GM12892 (cell line): Measurements from ENCODE around the gene MGMT.

Source experiments
- DNase-seq: peaks from one replicate; pipeline ENCODE4 v3.0.0; 2011; ENCODE audit not compliant: insufficient read length
- FAIRE-seq: peaks from 2 replicates; lab custom pipeline; 2011; peaks lifted over from hg19 to GRCh38; lab: Jason Lieb, UNC
- POLR2A ChIP-seq: IDR thresholded peaks from 2 replicates; pipeline ENCODE4 v1.6.1; 2011; ENCODE audit warnings: low read depth, low read length, control low read depth
- POLR2AphosphoS5 ChIP-seq: IDR thresholded peaks from 2 replicates; pipeline ENCODE4 v1.6.1; 2011; ENCODE audit warnings: low read depth, low read length, control low read depth
- TAF1 ChIP-seq: IDR thresholded peaks from 2 replicates; pipeline ENCODE4 v1.6.1; 2011; ENCODE audit warnings: low read depth, mild to moderate bottlenecking, control low read depth, low read length, borderline replicate concordance

The MGMT gene

DNA sequence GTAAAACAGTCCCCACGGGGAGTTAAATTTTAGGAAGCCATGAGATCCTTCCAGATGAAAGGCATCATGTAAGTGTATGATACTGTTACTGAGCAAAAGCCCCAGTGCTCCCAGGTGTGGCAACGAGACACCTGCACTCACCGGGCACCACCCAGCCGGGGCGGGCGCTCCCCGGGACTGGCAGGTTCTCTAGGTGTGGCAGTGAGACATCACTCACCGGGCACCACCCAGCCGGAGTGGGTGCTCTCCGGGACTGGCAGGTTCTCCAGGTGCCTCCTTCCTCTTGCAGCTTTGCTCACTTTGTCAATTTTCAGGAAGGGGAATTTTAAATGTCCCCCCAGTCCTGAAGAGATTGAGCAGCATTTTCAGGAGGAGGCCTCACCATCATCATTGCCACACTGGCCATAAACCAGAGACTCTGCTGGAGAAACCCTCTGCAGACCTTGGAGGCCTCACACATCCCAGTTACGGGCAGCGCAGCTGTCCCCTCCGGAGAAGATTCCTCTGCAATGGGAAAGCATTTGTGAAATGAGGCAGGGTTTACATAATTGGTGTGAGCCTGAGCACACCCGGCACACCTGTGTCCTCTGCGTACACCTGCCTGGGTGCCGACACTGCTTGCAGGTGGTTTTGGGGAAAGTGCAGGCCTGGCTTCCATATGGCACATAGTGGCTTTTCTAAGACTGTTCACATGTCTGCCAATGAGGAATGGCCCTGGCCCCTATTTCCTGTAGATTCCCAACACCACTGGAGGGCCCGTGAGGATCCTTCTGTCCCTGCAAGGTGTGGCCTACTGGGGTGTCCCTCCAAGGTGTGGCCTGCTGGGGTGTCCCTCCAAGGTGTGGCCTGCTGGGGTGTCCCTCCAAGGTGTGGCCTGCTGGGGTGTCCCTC, 305.7 kb downstream of the MGMT start:
- DNase-seq (no peak), FAIRE-seq (no peak)
- TF ChIP-seq POLR2A (no peak), POLR2AphosphoS5 (no peak), TAF1 (no peak)

DNA sequence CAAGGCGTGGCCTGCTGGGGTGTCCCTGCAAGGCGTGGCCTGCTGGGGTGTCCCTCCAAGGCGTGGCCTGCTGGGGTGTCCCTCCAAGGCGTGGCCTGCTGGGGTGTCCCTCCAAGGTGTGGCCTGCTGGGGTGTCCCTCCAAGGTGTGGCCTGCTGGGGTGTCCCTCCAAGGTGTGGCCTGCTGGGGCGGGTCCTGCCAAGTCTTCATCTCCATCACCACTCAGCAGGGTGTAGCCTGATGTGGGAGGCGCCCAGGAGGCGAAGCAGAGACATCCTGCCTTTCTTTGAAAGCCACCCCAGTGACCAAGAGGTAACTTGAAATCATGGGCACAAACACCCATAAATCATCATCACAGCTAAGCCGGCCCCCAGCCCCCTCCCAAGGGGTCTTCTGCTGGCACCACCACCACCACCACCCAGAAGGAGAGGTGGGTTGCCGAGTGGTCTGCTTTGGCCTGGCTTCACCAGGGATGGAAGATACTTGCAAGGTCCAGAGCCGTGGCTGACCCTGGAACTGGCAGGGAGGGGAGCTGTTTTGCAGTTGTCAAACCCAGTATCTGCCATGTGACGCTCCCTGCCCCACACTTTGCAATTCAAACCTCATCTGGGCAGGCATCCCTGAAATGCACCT, 306.4 kb downstream of the MGMT start:
- DNase-seq (no peak), FAIRE-seq (no peak)
- TF ChIP-seq TAF1 = no peak
- no peak for TF ChIP-seq POLR2A
- TF ChIP-seq POLR2AphosphoS5 = no peak

DNA sequence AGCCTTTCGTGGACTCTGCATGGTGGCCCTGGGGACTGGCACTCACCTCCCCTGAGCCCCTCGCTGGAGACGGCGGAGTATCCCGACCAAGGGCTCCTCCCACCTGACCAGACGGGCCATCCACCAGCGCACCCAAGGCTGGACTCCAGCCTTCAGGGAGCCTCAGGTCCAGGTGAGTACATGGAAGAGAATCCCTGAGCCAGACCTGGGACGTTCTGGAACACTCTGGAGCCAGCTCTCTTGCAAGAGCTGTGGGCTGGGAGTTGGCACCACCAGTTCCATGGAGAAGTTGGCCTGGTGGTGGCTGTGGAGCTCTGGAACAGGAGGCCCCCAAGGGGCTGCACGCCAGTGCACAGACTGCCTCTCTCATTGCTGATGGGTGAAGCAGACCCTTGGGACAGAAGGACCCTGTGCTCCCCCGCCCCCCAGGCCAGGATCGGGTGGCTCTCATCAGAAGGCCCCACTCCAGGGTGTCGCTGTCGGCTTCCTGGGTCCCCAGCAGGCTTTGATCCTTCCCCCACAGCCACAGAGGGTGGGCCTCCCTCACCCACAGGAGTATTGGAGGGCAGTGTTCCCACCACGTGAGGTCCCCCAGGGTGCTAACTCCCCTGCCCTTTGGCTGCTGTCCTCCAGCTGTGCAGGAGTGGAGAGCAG, 307.2 kb downstream of the MGMT start:
- no peak for TF ChIP-seq POLR2A
- TF ChIP-seq POLR2AphosphoS5 = no peak
- no peak for TF ChIP-seq TAF1
- DNase-seq (no peak), FAIRE-seq (no peak)

DNA sequence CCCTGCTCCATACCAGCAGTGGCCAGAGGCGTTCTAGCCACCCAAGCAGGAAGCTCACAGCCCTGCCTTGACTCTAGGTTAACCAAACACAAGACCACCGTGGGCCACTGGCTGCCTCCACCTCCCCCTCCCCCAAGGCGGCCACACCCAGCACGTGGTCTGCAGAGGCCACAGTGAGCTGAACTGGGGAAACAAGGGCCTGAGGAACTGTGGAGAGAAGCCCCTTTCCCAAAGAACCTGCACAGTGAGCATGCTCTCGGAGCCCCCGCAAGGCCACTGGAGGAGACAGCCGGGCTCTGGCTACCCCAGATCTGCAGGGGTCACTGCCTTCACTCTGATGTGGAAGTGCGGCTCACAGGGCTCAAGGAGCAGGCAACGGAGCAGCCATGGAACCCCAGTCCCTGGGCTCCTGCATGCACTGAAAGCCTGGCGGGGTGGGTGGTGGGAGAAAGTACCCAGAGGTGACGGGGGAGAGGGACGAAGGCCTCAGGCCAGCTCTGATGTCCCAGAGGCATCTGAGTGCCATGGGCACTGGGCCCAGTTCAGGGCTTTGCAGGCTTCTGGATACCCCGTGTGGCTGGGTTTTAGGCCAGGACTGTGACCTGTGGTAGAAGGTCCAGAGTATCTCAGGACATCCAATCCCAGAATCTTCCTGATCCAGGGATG, 307.8 kb downstream of the MGMT start:
- FAIRE-seq (no peak), DNase-seq (no peak)
- TF ChIP-seq POLR2AphosphoS5 (no peak), TAF1 (no peak), POLR2A (no peak)

DNA sequence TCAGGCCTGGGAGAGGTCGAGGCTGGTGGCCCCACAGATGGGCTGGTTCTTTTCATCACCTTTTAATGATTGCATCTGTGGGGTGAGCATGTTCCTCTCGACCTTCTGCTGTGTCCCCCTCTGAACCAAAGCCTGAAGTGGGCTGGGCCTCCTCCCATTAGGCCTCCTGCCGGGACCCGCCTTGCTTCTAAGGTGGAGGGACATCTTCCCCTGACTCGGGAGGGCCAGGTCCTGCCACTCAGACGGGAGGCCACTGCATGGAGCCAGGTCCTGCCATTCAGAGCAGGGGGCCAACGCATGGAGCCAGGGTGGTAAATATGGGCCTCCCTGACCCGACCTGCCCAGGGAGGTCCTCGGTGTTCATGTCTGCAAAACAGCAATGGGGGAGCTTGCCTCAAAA, 308.6 kb downstream of the MGMT start:
- TF ChIP-seq POLR2AphosphoS5 (no peak), TAF1 (no peak), POLR2A (no peak)
- FAIRE-seq (no peak), DNase-seq (no peak)

DNA sequence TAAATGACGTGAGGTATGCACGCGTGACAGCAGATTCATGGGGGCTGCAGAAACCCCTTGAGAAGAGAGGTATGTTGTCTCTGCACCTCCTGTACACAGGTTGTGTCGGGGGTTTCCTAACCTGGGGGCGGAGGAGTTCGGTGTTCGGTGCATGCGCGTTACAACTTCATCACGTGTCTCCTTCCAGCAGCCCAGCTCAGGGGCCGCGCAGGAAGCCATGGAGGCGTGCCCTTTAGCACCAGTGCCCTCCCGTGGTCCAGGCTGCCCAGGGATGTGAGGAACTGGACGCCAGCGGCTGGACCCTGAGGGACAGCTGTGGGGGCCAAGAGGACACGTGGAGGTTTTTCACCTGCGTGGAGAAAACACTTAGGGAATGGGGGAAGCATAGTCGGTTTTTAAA, 310.6 kb downstream of the MGMT start:
- TF ChIP-seq POLR2A = no peak
- TF ChIP-seq POLR2AphosphoS5 = no peak
- TF ChIP-seq TAF1 = no peak
- DNase-seq (no peak), FAIRE-seq (no peak)

DNA sequence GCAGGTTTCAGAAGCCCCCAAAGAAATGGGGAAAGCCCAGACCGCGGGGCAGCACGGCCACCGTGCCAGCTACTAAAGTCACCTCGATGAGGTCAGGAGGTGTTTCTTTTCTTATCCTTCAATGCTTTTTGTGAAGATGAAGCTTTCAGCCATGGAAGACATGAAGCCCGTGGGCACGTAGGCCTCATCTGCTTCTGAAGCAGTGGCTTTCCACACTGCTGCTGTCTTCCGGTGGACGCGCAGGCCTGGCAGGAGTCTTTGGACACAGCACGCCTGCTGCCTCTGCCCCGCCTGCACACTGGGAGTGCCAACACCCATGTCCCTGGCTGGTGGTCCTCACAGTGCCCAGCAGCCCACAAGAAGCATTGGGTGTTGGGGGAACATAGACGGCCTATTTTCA, 311.5 kb downstream of the MGMT start:
- no peak for FAIRE-seq

DNA sequence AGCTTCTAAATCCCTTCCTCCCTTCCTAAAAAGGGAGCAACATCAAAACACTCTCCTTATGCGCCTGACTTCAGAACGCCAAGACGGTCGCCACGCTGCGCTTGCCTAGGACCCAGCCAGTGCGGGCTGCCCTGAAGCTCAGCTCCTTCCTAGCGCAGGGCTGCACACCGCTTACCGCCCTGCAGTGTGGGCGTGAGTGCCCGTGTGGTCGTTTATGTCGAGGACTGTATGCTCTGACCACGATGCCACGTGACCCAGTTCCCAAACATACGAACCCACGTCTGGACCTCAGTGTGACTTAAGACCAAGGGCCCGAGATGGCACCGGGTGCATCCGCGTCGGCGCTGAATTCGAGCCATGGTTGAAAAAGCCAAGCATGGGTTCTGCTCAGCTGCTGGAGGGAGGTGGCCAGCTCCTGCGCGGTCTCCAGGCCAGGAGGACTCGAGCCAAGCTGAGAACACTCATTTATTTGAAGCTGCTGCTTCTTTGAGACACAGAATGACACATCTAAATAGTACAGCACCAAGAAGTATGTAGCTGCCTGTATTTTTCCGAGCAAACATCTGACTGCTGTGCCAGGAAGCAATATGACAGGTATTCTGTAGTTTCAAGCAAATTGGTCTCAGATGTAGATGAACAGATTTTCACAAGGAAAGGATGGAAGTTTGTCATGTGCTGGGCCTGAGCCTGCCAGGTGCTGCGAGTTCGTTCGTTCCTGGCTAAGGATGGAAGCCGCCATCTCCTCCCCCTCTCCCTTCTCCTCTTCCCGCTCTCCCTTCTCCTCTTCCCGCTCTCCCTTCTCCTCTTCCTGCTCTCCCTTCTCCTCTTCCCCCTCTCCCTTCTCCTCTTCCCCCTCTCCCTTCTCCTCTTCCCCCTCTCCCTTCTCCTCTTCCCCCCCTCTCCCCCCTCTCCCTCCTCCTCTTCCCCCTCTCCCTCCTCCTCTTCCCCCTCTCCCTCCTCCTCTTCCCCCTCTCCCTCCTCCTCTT, 312.4 kb downstream of the MGMT start:
- no peak for TF ChIP-seq POLR2A
- no peak for TF ChIP-seq TAF1
- no peak for TF ChIP-seq POLR2AphosphoS5
- DNase-seq (no peak), FAIRE-seq (no peak)

More for the DNA sequence above, 311.5 kb downstream of the MGMT start:
- no peak for DNase-seq
- no peak for TF ChIP-seq POLR2A
- TF ChIP-seq TAF1 = no peak

DNA sequence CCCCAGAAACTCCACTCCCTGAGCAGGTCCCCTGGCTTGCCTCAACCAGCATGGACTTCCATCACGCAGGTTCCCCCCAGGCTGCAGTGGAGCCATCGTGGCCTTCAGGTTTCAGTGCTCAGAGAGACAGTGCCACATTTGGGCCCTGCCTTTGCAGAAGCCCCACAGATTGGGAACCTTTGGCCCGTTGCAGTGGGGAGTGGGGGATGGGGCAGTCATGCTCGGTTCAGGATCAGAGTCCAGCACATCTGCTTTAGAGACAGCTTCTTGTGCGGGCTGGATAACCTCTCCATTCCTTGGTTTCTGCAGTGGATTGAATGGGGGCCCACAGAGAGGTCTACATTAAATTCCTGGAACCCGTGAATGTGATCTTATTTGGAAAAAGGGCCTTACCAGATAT, 313.2 kb downstream of the MGMT start:
- TF ChIP-seq POLR2AphosphoS5 (no peak), TAF1 (no peak), POLR2A (no peak)
- FAIRE-seq (no peak), DNase-seq (no peak)

DNA sequence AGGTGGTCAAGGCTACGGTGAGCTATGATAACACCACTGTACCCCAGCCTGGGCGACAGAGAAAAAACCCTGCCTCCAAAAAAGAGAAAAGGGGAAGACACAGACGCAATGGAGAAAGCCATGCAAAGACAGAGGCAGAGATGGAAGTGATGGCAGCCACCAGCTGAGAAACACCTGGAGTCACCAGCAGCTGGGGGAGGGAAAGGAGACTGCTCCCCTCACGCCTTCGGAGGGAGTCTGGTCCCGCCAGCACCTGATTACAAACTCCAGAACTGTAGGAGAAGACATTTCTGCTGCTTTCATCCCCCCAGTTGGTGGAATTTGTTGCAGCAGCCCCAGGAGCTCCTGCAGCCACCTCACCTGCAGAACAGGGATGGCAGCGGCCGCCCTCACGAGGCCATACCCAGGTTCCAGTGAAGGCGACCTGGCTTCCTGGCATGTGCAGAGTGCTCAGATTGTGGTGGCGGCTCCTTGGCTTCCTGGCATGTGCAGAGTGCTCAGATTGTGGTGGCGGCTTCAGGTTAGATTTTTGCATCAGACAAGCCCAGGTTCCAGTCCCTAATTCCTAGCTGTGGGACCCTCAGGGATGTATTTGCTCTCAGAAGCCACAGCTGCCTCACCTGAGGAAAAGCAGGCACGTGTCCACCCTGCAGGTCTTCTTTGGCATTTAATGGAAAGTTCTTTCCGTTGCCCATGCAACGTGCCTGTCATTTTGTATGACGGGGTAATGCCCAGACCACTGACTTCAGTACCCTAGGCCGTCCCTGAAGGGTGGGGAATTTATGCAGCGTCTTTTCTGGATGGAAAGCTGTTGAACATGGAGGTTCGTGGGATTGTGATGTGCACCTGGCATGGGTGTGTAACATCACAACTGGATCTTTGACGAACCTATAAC, 314.1 kb downstream of the MGMT start:
- TF ChIP-seq POLR2AphosphoS5 (no peak), TAF1 (no peak), POLR2A (no peak)
- DNase-seq = no peak
- FAIRE-seq = no peak
